NCI-H2107 (cell line): ENCODE measurements around the gene PLVAP.

Experiments used
- DNase-seq: peaks from one replicate; lab custom pipeline; 2025; lab: John Stamatoyannopoulos, UW

Gene PLVAP, protein sequence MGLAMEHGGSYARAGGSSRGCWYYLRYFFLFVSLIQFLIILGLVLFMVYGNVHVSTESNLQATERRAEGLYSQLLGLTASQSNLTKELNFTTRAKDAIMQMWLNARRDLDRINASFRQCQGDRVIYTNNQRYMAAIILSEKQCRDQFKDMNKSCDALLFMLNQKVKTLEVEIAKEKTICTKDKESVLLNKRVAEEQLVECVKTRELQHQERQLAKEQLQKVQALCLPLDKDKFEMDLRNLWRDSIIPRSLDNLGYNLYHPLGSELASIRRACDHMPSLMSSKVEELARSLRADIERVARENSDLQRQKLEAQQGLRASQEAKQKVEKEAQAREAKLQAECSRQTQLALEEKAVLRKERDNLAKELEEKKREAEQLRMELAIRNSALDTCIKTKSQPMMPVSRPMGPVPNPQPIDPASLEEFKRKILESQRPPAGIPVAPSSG

DNA sequence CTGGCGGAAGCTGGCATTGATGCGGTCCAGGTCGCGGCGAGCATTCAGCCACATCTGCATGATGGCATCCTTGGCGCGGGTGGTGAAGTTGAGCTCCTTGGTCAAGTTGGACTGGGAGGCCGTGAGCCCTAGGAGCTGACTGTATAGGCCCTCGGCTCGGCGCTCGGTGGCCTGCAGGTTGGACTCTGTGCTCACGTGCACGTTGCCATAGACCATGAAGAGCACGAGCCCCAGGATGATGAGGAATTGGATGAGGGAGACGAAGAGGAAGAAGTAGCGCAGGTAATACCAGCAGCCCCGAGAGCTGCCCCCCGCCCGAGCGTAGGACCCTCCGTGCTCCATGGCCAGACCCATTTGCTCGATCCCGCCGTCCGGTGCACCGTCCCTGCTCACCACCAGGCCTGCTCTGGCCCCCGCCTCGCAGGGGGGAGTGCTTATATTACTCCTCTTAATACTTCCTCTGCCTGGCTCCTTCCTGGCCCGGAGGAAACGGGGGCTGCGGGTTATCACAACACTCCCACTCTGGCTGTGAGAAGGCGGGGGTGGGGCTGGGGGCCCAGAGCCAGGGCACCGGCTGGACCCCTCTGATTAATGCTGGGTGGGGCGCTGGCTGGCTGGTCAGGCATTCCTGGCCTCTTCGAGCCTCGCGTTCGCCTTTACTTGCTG, at the start of gene PLVAP:
PLVAP (minus strand) TSS at position 408 of the 666 bp plus-strand sequence; CDS start at position 354, 54 bp downstream.
- no peak for DNase-seq

DNA sequence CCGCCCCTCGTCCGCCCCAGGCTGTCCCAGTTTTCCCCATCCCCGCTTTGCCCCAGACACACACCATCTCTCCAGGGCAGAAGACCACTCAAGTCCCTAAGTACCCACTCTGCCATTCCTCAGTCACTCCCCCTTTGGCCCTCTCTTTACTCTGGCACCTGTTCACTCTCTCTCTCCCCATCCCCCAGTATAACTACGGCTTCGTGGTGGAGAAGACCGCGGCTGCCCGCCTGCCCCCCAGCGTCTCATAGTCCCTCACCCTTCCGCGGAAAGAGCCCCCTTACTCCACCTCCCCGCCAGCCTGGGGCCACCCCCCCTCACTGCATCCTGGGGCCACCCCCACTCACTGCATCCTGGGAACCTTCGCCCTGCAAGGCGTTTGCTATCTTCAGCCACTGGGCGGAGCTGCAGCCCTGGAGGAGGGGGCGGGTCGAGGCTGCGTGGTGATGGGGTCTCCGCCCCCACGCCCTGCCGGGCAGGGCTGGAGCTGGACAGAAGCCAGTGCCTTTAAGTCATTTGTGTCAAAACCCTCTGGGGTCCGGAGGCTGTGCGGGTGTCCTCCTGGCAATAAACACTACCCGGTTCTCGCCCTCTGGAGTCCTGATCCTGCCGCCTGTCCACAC, 47.7 kb upstream of the PLVAP start:
- DNase-seq = no peak

DNA sequence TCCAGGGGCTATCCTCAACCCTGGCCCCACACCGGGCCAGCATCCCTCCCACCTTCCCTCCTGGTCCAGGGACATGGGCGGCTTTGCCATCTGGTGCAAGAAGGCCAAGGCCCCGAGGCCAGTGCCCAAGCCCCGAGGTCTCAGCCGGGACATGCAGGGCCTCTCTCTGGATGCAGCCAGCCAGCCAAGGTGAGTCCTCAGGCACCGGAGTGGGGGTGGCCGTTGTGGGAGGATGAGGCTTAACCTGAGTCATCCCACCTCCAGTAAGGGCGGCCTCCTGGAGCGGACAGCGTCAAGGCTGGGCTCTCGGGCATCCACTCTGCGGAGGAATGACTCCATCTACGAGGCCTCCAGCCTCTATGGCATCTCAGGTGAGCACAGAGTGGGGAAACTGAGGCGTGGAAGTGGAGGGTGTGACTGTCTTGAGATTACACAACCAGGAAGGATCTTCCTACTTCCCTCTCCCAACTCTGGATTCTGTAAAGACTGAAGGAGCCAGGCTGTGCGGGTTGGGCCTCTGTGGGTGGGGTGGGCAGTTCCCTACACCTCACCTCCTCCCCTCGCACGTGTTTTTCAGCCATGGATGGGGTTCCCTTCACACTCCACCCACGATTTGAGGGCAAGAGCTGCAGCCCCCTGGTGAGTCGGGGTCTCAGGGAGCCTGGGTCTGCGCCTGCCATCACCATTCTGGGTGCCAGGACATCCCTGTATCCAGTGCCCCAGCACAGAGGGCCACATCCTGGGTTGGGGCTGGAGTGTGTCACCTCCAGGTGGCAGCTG, 46.5 kb upstream of the PLVAP start:
- DNase-seq = no peak

DNA sequence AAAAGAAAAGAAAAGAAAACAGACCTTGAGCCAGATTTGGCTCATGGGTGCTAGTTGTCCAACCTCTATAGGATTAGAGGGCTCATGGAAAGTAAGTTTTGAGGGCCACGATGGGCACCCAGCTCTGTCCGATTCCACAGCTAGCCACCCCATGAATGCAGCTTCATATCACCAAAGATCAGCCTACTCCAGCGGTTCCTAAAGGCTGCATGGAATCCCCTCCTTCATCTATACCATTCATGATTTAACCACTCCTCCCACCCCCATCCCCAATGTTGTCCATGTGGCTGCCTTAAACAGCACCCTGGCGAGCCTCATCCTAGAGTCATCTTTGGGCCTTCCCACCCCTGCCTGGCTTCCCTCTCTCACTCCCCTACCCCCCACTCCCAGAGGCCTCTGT, 44.8 kb upstream of the PLVAP start:
- no peak for DNase-seq

DNA sequence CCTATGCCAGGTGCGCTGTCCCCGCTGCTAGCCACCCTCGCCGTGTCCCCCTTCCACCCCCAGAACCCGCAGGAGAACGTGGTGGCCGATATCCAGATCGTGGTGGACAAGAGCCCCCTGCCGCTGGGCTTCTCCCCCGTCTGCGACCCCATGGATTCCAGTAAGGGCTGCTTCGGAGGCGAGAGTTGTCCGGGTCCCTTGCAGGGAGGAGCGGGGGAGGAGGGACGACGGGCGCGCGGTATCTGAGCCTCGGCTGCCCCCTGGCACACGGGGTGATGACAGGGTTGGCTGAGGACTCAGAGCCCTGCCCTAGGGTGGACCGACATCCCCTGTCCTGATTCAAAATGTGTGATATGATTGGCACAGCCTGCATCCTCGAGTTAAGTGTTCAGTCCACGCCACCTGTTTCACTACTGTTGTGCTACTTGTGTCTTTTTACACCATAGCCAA, 43.4 kb upstream of the PLVAP start:
- DNase-seq = no peak

DNA sequence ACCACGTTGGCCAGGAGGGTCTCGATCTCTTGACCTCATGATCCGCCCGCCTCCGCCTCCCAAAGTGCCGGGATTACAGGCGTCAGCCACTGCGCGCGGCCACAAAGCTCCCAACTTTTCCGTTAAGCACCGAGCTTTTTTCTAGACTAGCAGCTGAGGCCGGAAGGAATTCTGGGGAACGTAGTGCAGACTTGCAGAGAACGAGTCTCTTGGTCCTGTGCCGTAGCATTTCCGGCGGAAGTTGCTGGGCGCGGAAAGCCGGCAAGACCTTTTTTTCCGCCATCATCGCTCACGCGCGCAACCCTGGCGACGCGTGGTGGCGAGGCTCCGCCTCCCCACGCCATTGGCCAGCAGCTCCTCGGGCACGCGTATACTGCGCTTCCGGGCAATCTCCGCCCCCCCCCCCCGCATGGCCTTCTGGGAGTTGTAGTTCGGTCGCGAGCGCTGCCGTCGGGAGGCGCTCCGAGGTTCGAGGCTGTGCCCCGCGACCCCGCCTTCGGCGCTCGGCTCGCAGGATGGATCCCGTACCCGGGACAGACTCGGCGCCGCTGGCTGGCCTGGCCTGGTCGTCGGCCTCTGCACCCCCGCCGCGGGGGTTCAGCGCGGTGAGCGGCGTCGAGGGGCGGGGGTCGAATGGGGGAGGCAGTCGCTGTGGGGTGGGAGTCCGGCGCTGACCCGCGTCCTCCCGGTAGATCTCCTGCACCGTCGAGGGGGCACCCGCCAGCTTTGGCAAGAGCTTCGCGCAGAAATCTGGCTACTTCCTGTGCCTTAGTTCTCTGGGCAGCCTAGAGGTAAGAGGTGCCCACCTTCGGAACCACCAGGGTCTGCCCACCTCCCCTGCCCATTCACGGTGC, 42.7 kb upstream of the PLVAP start, which contains the start of gene MVB12A:
MVB12A (plus strand) TSS at position 427 of the 854 bp plus-strand sequence; CDS start at position 516, 89 bp downstream.
- peak; percentile 95 for DNase-seq

DNA sequence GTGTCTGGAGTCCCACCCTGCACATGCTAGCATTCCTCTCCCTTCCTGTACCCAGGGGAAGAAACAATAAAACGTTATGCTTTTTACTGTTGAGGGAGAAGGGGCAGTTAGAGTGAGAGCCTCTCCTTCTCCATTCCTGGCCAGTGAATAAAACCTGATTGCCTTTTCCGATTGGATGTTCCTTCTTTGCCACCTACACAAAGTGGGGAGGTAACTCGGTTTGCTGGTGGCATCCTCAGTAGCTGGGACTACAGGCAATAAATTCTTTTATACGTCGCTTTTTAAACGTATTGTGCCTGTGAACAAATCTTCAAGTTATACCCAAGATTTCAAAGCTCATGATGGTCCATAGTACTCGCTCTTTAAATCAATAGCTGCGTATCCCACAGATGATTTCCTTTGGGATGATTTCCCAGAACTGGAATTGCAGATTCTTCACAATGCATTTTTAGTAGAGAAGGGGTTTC, 42.0 kb upstream of the PLVAP start:
- DNase-seq = no peak

DNA sequence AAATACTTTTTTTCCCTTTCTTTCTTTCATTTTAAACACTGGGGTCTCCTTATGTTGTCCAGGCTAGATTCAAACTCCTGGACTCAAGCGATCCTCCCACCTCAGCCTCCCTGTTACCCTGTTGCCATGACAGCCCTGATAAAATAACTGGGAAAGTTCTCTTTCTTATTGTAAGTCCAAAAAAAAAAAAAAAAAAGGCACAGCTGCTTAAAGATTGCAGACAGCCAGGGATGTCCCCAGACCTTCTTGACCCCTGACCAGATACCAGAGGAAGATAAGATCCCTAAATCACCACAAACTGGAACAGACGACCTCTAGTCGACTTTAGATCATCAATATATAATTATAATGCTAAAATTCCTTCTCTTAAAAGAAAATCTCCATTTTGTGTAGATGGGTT, 41.6 kb upstream of the PLVAP start:
- DNase-seq = no peak

DNA sequence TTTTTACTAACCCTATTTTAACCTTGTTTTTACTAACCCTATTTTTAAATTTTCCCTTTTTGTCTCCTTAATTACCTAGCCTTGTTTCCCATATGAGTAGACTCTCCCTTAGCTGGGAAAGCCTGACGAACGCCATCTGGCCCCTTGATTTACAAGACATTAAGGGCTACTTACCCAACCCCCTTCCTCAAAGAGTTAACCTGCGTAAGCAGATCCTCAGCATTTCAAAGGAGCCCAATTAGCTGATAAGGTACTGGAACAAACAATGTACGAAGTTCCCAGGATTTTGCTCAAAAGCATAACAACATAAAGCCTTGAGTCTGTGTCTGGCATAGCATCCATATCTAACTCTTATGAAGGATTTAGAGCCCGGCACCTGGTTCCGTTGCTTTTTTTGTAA, 38.0 kb upstream of the PLVAP start:
- no peak for DNase-seq

DNA sequence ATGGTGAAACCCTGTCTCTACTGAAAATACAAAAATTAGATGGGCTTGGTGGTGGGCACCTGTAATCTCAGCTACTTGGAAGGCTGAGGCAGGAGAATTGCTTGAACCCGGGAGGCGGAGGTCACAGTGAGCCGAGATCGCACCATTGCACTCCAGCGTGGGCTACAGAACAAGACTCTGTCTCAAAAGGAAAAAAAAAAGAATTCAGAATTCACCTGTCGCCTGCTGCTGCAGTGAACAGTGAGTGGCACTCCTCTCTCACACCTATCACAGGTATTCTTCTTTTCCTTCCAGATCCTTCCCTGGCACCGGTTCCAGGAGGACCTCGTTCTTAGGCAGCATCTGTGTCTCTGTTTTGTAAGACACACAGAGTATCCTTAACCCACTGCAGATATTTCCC, 37.0 kb upstream of the PLVAP start:
- no peak for DNase-seq

DNA sequence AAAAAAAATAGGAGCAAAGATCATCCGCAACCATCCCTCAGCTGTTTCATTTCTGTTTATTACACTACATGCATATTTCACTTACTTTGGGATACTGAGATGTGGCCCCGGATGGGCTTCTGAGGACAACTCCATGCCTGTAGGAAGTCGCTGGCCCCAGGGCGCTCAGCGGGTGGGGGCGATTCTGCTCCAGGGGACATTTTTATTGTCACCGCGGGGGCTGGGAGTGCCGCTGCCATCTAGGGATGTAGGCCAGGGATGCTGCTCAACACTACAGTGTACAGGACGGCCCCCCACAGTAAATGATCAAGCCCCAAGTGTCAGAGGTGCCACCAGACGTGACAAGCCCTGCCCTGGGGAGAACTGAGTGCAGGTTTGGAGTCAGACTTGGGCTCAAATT, 34.7 kb upstream of the PLVAP start:
- DNase-seq = no peak

DNA sequence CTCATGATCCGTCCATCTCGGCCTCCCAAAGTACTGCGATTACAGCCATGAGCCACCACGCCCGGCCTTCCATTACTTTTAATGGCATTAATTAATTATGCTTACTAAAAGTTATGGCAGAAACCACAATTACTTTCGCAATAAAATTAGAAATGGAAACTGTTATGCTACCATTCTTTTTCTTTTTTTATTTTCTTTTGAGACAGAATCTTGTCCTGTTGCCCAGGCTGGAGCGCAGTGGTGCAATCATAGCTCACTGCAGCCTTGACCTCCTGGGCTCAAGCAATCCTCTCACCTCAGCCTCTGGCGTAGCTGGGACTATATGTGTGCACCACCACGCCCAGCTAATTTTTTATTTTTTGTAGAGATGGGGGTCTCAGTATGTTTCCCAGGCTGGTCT, 32.8 kb upstream of the PLVAP start:
- DNase-seq = no peak

DNA sequence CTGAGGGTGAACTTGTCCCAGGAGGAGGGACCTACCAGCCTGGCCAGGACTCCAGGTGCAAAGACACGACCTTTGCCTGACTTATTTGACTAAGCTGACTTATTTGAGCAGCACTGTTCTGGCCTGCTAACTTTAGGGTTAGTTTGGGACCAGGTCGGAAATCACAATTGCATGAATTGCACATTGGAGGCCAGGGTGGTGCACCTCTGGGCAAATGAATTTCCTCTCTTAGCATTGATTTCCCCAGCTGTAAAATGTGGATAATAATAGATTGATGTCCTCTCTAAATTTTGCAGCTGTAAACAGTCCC, 29.7 kb upstream of the PLVAP start:
- DNase-seq = no peak

DNA sequence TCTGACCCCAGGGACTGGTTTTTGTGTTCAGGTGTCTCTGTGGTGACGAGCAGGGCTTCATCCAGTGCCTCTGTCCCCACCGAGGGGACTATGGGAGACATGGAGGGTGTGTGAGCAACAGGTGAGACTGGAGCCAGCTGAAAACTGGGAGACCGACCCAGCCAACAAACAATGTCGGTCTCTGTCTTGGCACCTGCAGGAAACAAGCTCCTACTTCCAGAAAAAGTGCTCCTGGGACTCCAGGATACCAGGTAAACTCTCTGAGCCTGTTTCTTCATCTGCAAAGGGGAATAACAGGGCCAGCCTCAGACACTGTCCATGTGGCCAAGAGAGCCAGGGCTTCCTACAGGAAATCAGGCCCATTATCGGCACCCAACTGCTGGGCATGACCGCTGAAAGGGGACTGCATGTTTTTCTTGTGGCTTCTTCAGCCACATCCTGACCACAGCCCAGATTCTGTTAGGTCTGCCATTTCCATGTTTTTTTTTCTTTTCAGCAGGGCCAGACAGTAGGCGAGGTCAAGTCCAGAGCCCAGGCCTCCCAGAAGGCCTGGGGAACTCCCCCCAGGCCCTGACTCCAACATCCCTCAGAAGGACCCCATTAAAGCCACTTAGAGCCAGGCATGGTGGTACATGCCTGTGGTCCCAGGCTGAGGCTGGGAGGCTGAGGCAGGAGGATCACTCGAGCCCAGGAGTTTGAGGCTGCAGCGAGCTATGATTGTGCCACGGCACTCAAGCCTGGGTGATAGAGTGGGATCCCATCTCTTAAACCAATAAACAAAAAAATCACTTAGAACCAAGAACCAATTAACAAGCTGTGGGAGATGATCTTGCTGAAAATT, 29.1 kb upstream of the PLVAP start:
- DNase-seq = no peak

DNA sequence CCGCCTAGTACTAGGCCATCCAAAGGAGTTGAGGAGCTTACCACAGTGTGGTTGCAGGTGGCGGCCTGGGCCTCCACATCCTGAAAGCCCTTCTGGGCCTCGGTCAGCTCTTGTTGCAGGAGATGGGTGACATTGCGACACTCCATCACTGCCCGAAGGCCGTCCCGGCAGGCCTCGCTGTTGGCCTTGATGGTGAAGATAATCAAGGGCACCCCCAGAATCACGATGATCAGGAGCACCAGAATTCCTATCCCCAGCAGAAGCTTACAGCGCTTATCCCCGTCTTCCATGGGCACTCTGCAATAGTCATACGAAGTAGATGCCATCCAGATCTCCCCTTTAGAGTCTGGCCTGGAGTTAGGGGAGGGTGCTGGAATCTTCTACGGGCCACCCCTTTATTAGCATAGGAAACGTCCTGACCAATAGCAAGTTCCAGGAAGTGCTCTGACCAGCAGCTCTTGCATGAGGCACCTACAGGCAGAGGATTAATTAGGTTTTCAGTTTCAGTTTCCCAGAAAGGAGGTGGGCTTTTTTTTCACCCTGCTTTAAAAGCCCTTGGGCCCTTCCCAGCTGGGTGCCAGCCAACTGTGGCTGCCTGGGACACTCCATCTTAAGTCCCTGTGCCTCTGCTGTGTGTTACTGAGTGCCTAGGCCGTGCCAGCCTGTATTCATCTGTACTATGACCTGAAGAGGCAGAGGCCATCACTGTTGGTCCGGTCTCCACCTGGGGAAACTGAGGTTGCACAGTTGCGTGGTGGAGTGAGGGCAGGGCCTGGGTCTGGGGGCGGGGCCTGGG, 28.3 kb upstream of the PLVAP start, which contains the start of gene BST2:
BST2 (minus strand) TSS at position 381 of the 796 bp plus-strand sequence; CDS start at position 326, 55 bp downstream.
- DNase-seq = no peak

DNA sequence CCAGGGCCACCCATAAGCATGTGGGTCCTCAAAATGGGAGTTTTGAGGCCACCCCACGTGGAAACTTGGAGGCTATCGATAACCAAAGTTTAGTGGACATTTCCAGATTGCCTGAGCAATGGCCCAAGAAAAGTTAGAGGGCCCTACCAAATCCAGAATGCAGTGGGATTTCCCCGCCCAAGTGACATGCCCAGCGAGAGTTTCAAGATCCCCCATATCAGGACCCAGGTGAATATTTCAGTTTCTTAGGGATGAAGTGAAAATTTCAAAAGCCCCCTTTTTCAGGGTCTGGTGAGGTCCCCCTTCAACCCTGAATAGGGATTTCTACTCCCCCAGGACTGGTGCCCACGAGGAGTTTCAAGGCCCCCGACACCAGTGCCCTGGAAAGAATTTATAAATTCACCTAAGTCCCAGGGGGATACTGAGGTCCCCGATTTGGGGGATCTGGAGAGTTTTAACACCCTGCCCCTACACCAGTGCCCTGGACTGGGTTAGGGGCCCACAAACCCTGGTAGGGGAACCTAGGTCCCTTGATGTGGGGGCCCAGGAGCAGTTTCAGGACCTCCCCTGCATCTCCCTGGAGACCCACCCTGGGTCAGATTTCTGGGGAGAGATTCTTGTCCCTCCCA, 27.6 kb upstream of the PLVAP start:
- DNase-seq = no peak

DNA sequence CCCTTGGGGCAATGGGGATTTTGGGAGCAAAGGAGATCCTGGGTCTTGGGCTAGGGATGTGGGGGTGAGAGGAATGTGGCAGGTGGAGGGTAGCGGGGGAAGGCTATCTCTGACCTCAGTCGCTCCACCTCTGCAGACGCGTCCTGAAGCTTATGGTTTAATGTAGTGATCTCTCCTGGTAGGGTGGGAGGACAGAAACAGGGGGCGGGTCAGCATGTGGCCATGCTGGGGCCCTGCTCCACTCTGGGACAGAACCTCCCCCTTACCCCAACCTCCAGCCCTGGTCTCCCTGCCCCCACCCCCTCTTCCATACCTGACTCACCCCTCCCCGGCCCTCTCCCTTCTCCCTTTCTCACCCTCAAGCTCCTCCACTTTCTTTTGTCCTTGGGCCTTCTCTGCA, 26.9 kb upstream of the PLVAP start:
- no peak for DNase-seq

DNA sequence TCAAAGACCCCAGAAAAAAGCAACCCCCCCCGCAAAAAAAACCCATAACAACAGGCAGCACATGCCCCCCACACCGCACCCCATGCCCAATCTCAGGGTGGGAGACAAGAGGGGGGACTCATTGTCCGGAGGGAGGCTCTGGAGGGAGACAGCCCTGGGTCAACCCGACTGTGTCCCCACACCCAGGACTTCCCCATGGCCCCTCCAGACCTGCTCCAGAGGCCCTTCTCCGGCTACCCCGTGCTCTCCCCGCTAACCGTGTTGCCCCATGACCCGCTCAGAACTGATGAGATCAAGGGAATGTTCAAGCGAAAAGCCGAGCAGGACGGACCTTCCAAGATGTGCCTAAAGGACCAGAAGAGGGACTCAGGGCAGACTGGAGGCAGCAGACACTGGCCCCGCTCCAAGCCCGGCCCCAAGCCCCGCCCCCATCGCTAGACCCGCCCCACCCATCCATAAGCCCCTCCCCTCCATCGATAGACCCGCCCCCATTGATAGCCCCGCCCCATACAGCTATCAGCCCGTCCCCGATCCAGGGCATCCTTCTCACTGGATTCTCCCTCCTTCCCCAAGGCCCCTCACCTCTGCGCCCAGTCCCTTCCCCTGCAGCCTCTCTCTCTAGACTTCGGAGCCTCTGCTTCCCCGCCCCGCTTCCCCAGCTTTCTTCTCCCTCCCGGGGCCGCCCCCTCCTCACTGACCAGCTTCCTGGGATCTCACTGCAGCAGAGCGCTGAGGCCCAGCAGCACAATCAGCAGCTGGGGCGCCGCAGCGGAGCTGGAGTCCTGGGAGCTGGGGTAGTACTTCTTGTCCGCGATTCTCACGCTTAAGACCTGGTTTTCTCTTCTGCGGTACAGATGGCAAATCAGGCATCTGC, 26.1 kb upstream of the PLVAP start:
- DNase-seq = no peak
